Measurements from ENCODE around the gene MYH11.

DNA sequence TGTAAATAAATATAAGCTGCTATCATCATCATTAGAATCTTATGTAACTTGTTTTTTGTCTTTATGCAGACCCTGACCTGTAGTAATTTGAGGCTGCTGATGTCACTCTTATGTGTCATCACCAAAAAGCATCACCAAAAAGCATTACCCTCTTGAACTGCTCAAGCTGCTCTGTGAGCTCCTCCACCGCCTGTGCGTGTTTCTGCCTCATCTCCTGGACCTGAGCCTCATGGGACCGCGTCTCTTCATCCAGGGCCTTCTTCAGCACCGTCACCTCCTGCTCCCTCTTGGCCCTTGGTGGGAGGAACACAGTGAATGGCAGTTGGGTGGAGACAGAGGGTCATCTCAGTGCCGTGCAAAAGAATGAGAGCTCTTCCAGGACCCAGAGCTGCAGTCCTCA lies 124.4 kb downstream of the MYH11 start:
- TF ChIP-seq ELF4 (IDR thresholded peaks at IDR 0.05) = no peak
- no peak for TF ChIP-seq FOXM1 (IDR thresholded peaks at IDR 0.05; ENCODE audit: borderline replicate concordance)
- no peak for TF ChIP-seq TARDBP (IDR thresholded peaks at IDR 0.05)
- TF ChIP-seq ZNF384 (IDR thresholded peaks at IDR 0.05) = no peak

Data from HEK293T (cell line).